SK-N-SH (cell line): ENCODE measurements around the gene BCLAF1. TPM values are rescaled to one million over a fixed set of nuclear protein-coding genes. Genes with fewer than 3 reads are reported as not detected.

Experiments used
- CTCF ChIA-PET: fragments of 300-600, 350-600 bp; formaldehyde crosslinking; extraction: SDS; loops from one replicate; lab custom pipeline; 2021; lab: Yijun Ruan, JAX
- POLR2A ChIA-PET: fragments of 350-600 bp; sonication (Branson Sonifier 250); formaldehyde crosslinking; extraction: SDS; loops from one replicate; lab custom pipeline; 2020; ENCODE audit warnings: antibody characterized with exemption, inconsistent platforms; lab: Yijun Ruan, JAX
- DNase-seq: peaks from one replicate; pipeline ENCODE4 v3.0.0; 2012
- H2AFZ ChIP-seq: fragments of 200-600 bp; sonication (generic); 2 replicates; pipeline ENCODE4 v1.8.1; 2016; ENCODE audit warnings: antibody characterized with exemption, mild to moderate bottlenecking, low read depth
- H3F3A ChIP-seq: fragments of 200-600 bp; sonication (generic); replicated peaks from 2 replicates; pipeline ENCODE3; 2016; ENCODE audit warnings: antibody characterized with exemption, mild to moderate bottlenecking; ENCODE audit not compliant: insufficient read depth
- H3K27ac ChIP-seq, 2 experiments: fragments of 200-500 bp in 1 of 2; fragments of 200-600 bp in 1 of 2; sonication (Bioruptor generic) in 1 of 2; sonication (generic), shearing (Covaris generic) in 1 of 2; 2 replicates each; pipeline versions ENCODE4 v1.5.1 to v1.6.1; 2014 to 2016; ENCODE audit warnings: low read depth in 2 of 2, inconsistent platforms in 1 of 2, low read length in 1 of 2, mild to moderate bottlenecking in 1 of 2, mixed read lengths in 1 of 2
- H3K27me3 ChIP-seq: fragments of 200-600 bp; sonication (generic), shearing (Covaris generic); 2 replicates; pipeline ENCODE4 v1.6.1; 2016; ENCODE audit warnings: mixed run types; ENCODE audit not compliant: insufficient read depth
- H3K36me3 ChIP-seq, 2 experiments: fragments of 200-500 bp in 1 of 2; fragments of 200-600 bp in 1 of 2; sonication (Bioruptor generic) in 1 of 2; sonication (generic) in 1 of 2; replicated peaks in 1 of 2; 2 replicates each; pipeline versions ENCODE3 to v1.5.1; 2014 to 2016; ENCODE audit warnings: low read length in 1 of 2, mild to moderate bottlenecking in 1 of 2; ENCODE audit not compliant: insufficient read depth in 2 of 2, control insufficient read depth in 1 of 2
- H3K4me1 ChIP-seq, 2 experiments: fragments of 200-500 bp in 1 of 2; fragments of 200-600 bp in 1 of 2; sonication (Bioruptor generic) in 1 of 2; sonication (generic), shearing (Covaris generic) in 1 of 2; 2 replicates each; pipeline versions ENCODE4 v1.5.1 to v1.6.1; 2014 to 2016; ENCODE audit warnings: low read depth in 1 of 2, low read length in 1 of 2, mixed run types in 1 of 2; ENCODE audit not compliant: insufficient read depth in 2 of 2, control insufficient read depth in 1 of 2
- H3K4me2 ChIP-seq: fragments of 200-600 bp; sonication (generic), shearing (Covaris generic); 2 replicates; pipeline ENCODE4 v1.6.1; 2017; ENCODE audit warnings: mixed run types
- H3K4me3 ChIP-seq, 2 experiments: fragments of 200-500 bp in 1 of 2; fragments of 200-600 bp in 1 of 2; sonication (Bioruptor generic) in 1 of 2; sonication (generic), shearing (Covaris generic) in 1 of 2; 2 replicates each; pipeline versions ENCODE4 v1.5.1 to v1.8.1; 2014 to 2016; ENCODE audit warnings: low read depth in 2 of 2, inconsistent platforms in 1 of 2, low read length in 1 of 2, mild to moderate bottlenecking in 1 of 2, mixed read lengths in 1 of 2, moderate library complexity in 1 of 2
- H3K79me2 ChIP-seq: fragments of 200-600 bp; sonication (generic); 2 replicates; pipeline ENCODE4 v1.8.1; 2017; ENCODE audit warnings: mild to moderate bottlenecking; ENCODE audit not compliant: insufficient read depth
- H3K9ac ChIP-seq: fragments of 200-600 bp; sonication (generic); 2 replicates; pipeline ENCODE4 v1.6.1; 2017; ENCODE audit warnings: mixed run types
- H3K9me2 ChIP-seq: fragments of 200-600 bp; sonication (generic); 2 replicates; pipeline ENCODE4 v1.6.1; 2017; ENCODE audit warnings: mixed run types
- H3K9me3 ChIP-seq: fragments of 200-600 bp; sonication (generic); 2 replicates; pipeline ENCODE4 v1.6.1; 2017; ENCODE audit warnings: mixed run types, mild to moderate bottlenecking, moderate library complexity
- H4K20me1 ChIP-seq: fragments of 200-600 bp; sonication (generic); 2 replicates; pipeline ENCODE4 v1.6.1; 2017; ENCODE audit warnings: mild to moderate bottlenecking, mixed run types; ENCODE audit not compliant: insufficient read depth
- ELF1 ChIP-seq: IDR thresholded peaks from 2 replicates; pipeline ENCODE4 v1.4.0; 2012
- EP300 ChIP-seq, 2 experiments: IDR thresholded peaks; 2 replicates each; pipeline versions ENCODE4 v1.4.0 to v1.6.1; 2012; ENCODE audit warnings: borderline replicate concordance in 1 of 2, low read depth in 1 of 2, low read length in 1 of 2
- FOXJ3 ChIP-seq: sonication (generic); formaldehyde crosslinking; IDR thresholded peaks from 2 replicates; pipeline ENCODE4 v1.5.1; 2020; ENCODE audit warnings: mild to moderate bottlenecking, missing genetic modification reagents
- FOXM1 ChIP-seq: IDR thresholded peaks from 2 replicates; pipeline ENCODE4 v1.4.0; 2012; ENCODE audit warnings: low read depth, mild to moderate bottlenecking
- GATA2 ChIP-seq: sonication (generic); formaldehyde crosslinking; IDR thresholded peaks from 2 replicates; pipeline ENCODE4 v1.5.0; 2020; ENCODE audit warnings: mild to moderate bottlenecking, missing genetic modification reagents
- IRF3 ChIP-seq: fragments of 150-350 bp; IDR thresholded peaks from 2 replicates; pipeline ENCODE4 v1.6.1; 2016; ENCODE audit warnings: mild to moderate bottlenecking, low read depth, low read length
- JUND ChIP-seq: IDR thresholded peaks from 2 replicates; pipeline ENCODE4 v1.4.0; 2012
- MEF2A ChIP-seq: IDR thresholded peaks from 2 replicates; pipeline ENCODE4 v1.4.0; 2012; ENCODE audit warnings: low read depth, borderline replicate concordance
- NFIC ChIP-seq: IDR thresholded peaks from 2 replicates; pipeline ENCODE4 v1.4.0; 2012; ENCODE audit warnings: borderline replicate concordance
- NRF1 ChIP-seq: IDR thresholded peaks from 2 replicates; pipeline ENCODE4 v1.6.1; 2012; ENCODE audit warnings: low read depth, mild to moderate bottlenecking, low read length
- POLR2AphosphoS5 ChIP-seq: IDR thresholded peaks from 2 replicates; pipeline ENCODE4 v1.6.1; 2012; ENCODE audit warnings: low read depth, low read length
- RAD21 ChIP-seq: IDR thresholded peaks from 2 replicates; pipeline ENCODE4 v1.6.1; 2012; ENCODE audit warnings: mild to moderate bottlenecking, low read length
- RCOR1 ChIP-seq: fragments of 150-350 bp; IDR thresholded peaks from 2 replicates; pipeline ENCODE4 v1.6.1; 2017; ENCODE audit warnings: antibody characterized with exemption, low read length
- RXRA ChIP-seq: IDR thresholded peaks from 2 replicates; pipeline ENCODE4 v1.4.0; 2012; ENCODE audit warnings: low read depth, mild to moderate bottlenecking, borderline replicate concordance
- SIN3A ChIP-seq: IDR thresholded peaks from 2 replicates; pipeline ENCODE4 v1.6.1; 2012; ENCODE audit warnings: low read depth, mild to moderate bottlenecking, low read length, moderate library complexity, borderline replicate concordance
- SMC3 ChIP-seq: IDR thresholded peaks from 2 replicates; pipeline ENCODE4 v1.6.1; 2012; ENCODE audit warnings: low read depth, low read length, improper control_type of control experiment
- TAF1 ChIP-seq: IDR thresholded peaks from 2 replicates; pipeline ENCODE4 v1.6.1; 2012; ENCODE audit warnings: low read depth, mild to moderate bottlenecking, low read length, moderate library complexity, borderline replicate concordance
- USF1 ChIP-seq: IDR thresholded peaks from 2 replicates; pipeline ENCODE4 v1.4.0; 2012; ENCODE audit warnings: low read depth, borderline replicate concordance
- YY1 ChIP-seq: IDR thresholded peaks from 2 replicates; pipeline ENCODE4 v1.4.0; 2012; ENCODE audit warnings: low read depth, mild to moderate bottlenecking
- ZBTB33 ChIP-seq: IDR thresholded peaks from 2 replicates; pipeline ENCODE4 v1.4.0; 2012; ENCODE audit warnings: low read depth, borderline replicate concordance
- WGBS: methylation state at CpG from one replicate; pipeline ENCODE4 v1.1.6; 2017; ENCODE audit warnings: low lambda C conversion rate; 5-methylcytosine and 5-hydroxymethylcytosine counted together
- polyA plus RNA-seq, 3 experiments: library from polyadenylated mRNA; depleted of rRNA; stranded (reverse); fragments of >200 nt; gene quantifications; 2 replicates each; pipeline ENCODE4 v1.2.3, GENCODE V29; 2012

Gene BCLAF1
- polyA plus RNA-seq, 1 of the 3 experiments (the other 2 are of a cell fraction) = 21.9 TPM

GRCh38 chr6:136213012-136213539, 76.6 kb downstream of the BCLAF1 start:
- Histone ChIP-seq H3K27ac (no peak overlapping the region), H3F3A (no peaks in the 10 kb centered on the region), H3K4me1 (no peaks in the 10 kb centered on the region), H3K4me2 (no peak overlapping the region)
- no peak for DNase-seq
- TF ChIP-seq MEF2A = no peak
- TF ChIP-seq RCOR1 = no peak
- TF ChIP-seq EP300 (IDR thresholded peaks at IDR 0.05; ENCODE audit: borderline replicate concordance in 1 of 2, low read depth in 1 of 2, low read length in 1 of 2) = no peak
- no peak for TF ChIP-seq RXRA
- TF ChIP-seq NRF1 = no peak
- no peak for TF ChIP-seq TAF1
- no peak for TF ChIP-seq POLR2AphosphoS5
- TF ChIP-seq RAD21 = no peak
- TF ChIP-seq ZBTB33 = no peak
- TF ChIP-seq FOXM1 = no peak
- TF ChIP-seq, all 33 proteins: peak for 0
- H3K9me2 ChIP-seq = no peaks in the 10 kb centered on the region
- no peak overlapping the region for H3K9ac ChIP-seq
- H3K79me2 ChIP-seq = no peaks in the 10 kb centered on the region
- no peak overlapping the region for H3K4me3 ChIP-seq
- H3K27me3 ChIP-seq = no peaks in the 10 kb centered on the region
- 83% methylated on average over 3 of the region's 5 CpGs for WGBS
- H2AFZ ChIP-seq = no peak overlapping the region
- CTCF ChIA-PET = interaction anchor here (1.0 to 2.5 kb wide), 3 partner anchors 13 to 677 kb away, joined by 3 to 11 read pairs (median 9); no protein-coding TSS in a partner anchor
- H3K36me3 ChIP-seq = no peaks in the 10 kb centered on the region
- POLR2A ChIA-PET = no interaction called here
- no peaks in the 10 kb centered on the region for H3K9me3 ChIP-seq
- no peaks in the 10 kb centered on the region for H4K20me1 ChIP-seq

- Histone ChIP-seq H3K27me3 (no peaks in the 10 kb centered on the region), H3K79me2 (no peaks in the 10 kb centered on the region)
- TF ChIP-seq ELF1 (no peak), ZBTB33 (no peak), USF1 (no peak), TAF1 (no peak), NFIC (no peak), FOXJ3 (no peak), YY1 (no peak), IRF3 (no peak), SMC3 (no peak), JUND (no peak), MEF2A (no peak), SIN3A (no peak), EP300 (IDR thresholded peaks at IDR 0.05; ENCODE audit: borderline replicate concordance in 1 of 2, low read depth in 1 of 2, low read length in 1 of 2) (no peak), RAD21 (no peak), GATA2 (CRISPR knock-in tag) (no peak), RXRA (no peak), POLR2AphosphoS5 (no peak), NRF1 (no peak)
- TF ChIP-seq, all 33 proteins: peak for 0
- Histone ChIP-seq H3K27ac (no peak overlapping the region), H3F3A (no peaks in the 10 kb centered on the region), H3K9me3 (no peaks in the 10 kb centered on the region), H3K4me1 (no peaks in the 10 kb centered on the region), H3K4me3 (no peak overlapping the region), H3K4me2 (no peak overlapping the region), H4K20me1 (no peaks in the 10 kb centered on the region), H3K36me3 (no peaks in the 10 kb centered on the region), H3K9me2 (no peaks in the 10 kb centered on the region), H2AFZ (no peak overlapping the region), H3K9ac (no peak overlapping the region)
- POLR2A ChIA-PET = no interaction called here
- CTCF ChIA-PET = interaction anchor here (1.0 to 2.5 kb wide), 3 partner anchors 13 to 677 kb away, joined by 3 to 11 read pairs (median 9); no protein-coding TSS in a partner anchor
- DNase-seq = no peak
- 90% methylated on average over 2 of the region's 2 CpGs for WGBS
Measured at GRCh38 chr6:136212608-136213007, 77.0 kb downstream of the BCLAF1 start.
